OCI-M1 (cell line): ENCODE results near the gene EEPD1.
A peak's percentile ranks its signal among the peaks of the same experiment; 100 is the strongest.
"Not testable (repeated sequence)": the region's sequence is repeated elsewhere in the genome, so short reads cannot be mapped to it uniquely, and the experiment has no call there.

Experiments used
- DNase-seq: peaks from one replicate; lab custom pipeline; 2025; lab: John Stamatoyannopoulos, UW

EEPD1 gene

GRCh38 chr7:36216063-36216684, 63.1 kb downstream of the EEPD1 start:
- DNase-seq, result no peak

- DNase-seq, result peak; percentile 86
Observed at GRCh38 chr7:36217211-36217960, 64.3 kb downstream of the EEPD1 start.

GRCh38 chr7:36217961-36218284, 64.9 kb downstream of the EEPD1 start:
- no peak for DNase-seq

GRCh38 chr7:36219429-36219828, 66.4 kb downstream of the EEPD1 start:
- DNase-seq, result no peak

GRCh38 chr7:36223851-36224250, 70.8 kb downstream of the EEPD1 start:
- DNase-seq, result no peak

- DNase-seq, result no peak
Observed at GRCh38 chr7:36224934-36225858, 72.1 kb downstream of the EEPD1 start.

GRCh38 chr7:36226151-36226550, 73.1 kb downstream of the EEPD1 start:
- DNase-seq, result no peak

GRCh38 chr7:36227223-36227622, 74.2 kb downstream of the EEPD1 start:
- no peak for DNase-seq

GRCh38 chr7:36228039-36228438, 75.0 kb downstream of the EEPD1 start:
- no peak for DNase-seq

GRCh38 chr7:36231406-36231805, 78.4 kb downstream of the EEPD1 start:
- DNase-seq, result no peak

- no peak for DNase-seq
Observed at GRCh38 chr7:36232555-36232954, 79.5 kb downstream of the EEPD1 start.

GRCh38 chr7:36232971-36233550, 80.0 kb downstream of the EEPD1 start:
- DNase-seq, result no peak

GRCh38 chr7:36236073-36236472, 83.0 kb downstream of the EEPD1 start:
- no peak for DNase-seq

GRCh38 chr7:36238138-36238537, 85.1 kb downstream of the EEPD1 start:
- peak; percentile 19 for DNase-seq

GRCh38 chr7:36243356-36243755, 90.3 kb downstream of the EEPD1 start:
- not testable (repeated sequence) for DNase-seq

GRCh38 chr7:36244001-36244400, 90.9 kb downstream of the EEPD1 start:
- not testable (repeated sequence) for DNase-seq

GRCh38 chr7:36244429-36244828, 91.4 kb downstream of the EEPD1 start:
- no peak for DNase-seq

- DNase-seq, result no peak
Observed at GRCh38 chr7:36245684-36246299, 92.7 kb downstream of the EEPD1 start.

GRCh38 chr7:36249091-36249490, 96.0 kb downstream of the EEPD1 start:
- DNase-seq, result no peak

GRCh38 chr7:36253699-36254098, 100.6 kb downstream of the EEPD1 start:
- no peak for DNase-seq

GRCh38 chr7:36258510-36259259, 105.6 kb downstream of the EEPD1 start:
- DNase-seq, result not testable (repeated sequence)
